Measurements from ENCODE around the gene MSH6. TPM values are rescaled to one million over a fixed set of nuclear protein-coding genes. Genes with fewer than 3 reads are reported as not detected.

The MSH6 gene
- total and polyA plus RNA-seq, 2 experiments from 2014 or later, result 109 to 311 TPM

- no peaks in the 10 kb centered on the region for H3F3A ChIP-seq (replicated peaks; ENCODE audit: low read depth)
- H3K27me3 ChIP-seq (ENCODE audit: insufficient read depth), result no peaks in the 10 kb centered on the region
- Mint-ChIP-seq H3K27me3 (ENCODE audit: insufficient read depth, low read depth, poor library complexity) (peaks cover 5% of the 10 kb centered on the region), H3K27ac (no peak overlapping the region), H3K9me3 (peaks cover 6% of the 10 kb centered on the region; the same call in 1 of the 3 replicates), H3K36me3 (ENCODE audit: low read depth) (peaks cover 4% of the 10 kb centered on the region; the same call in 1 of the 3 replicates), H3K4me3 (no peak overlapping the region), H3K4me1 (peaks cover 12% of the 10 kb centered on the region)
- no peaks in the 10 kb centered on the region for H3K9me2 ChIP-seq (ENCODE audit: insufficient read depth)
- H3K36me3 ChIP-seq (ENCODE audit: insufficient read depth), result no peaks in the 10 kb centered on the region
- no peak overlapping the region for H3K27ac ChIP-seq (ENCODE audit: low read depth)
- no peaks in the 10 kb centered on the region for H4K20me1 ChIP-seq (replicated peaks; ENCODE audit: insufficient read depth)
- ATAC-seq (no peak), DNase-seq (ENCODE audit: low spot score) (no peak)
- H3K79me2 ChIP-seq (replicated peaks; ENCODE audit: insufficient read depth), result no peaks in the 10 kb centered on the region
- H3K4me1 ChIP-seq (ENCODE audit: insufficient read depth), result peaks cover 5% of the 10 kb centered on the region; the same call in 1 of the 2 replicates
- H2AFZ ChIP-seq, result no peak overlapping the region
- H3K4me2 ChIP-seq, result no peak overlapping the region
- no peak for TF ChIP-seq NANOG (IDR thresholded peaks at IDR 0.05; ENCODE audit: borderline replicate concordance)
- no peak for TF ChIP-seq ZNF114 (CRISPR knock-in tag; IDR thresholded peaks at IDR 0.05)
- TF ChIP-seq EZH2phosphoT487 (IDR thresholded peaks at IDR 0.05; ENCODE audit: unreplicated experiment), result no peak
- TF ChIP-seq STAT1 (IDR thresholded peaks at IDR 0.05; ENCODE audit: unreplicated experiment), result no peak
- no peak for TF ChIP-seq REST (IDR thresholded peaks at IDR 0.05; ENCODE audit: unreplicated experiment)
- TF ChIP-seq POLR2AphosphoS5 (IDR thresholded peaks at IDR 0.05; ENCODE audit: low read depth), result no peak
- TF ChIP-seq EZH2 (IDR thresholded peaks at IDR 0.05; ENCODE audit: low read depth, unreplicated experiment), result no peak
- no peak for TF ChIP-seq JUNB (IDR thresholded peaks at IDR 0.05; ENCODE audit: unreplicated experiment)
- TF ChIP-seq, protein P1, sequence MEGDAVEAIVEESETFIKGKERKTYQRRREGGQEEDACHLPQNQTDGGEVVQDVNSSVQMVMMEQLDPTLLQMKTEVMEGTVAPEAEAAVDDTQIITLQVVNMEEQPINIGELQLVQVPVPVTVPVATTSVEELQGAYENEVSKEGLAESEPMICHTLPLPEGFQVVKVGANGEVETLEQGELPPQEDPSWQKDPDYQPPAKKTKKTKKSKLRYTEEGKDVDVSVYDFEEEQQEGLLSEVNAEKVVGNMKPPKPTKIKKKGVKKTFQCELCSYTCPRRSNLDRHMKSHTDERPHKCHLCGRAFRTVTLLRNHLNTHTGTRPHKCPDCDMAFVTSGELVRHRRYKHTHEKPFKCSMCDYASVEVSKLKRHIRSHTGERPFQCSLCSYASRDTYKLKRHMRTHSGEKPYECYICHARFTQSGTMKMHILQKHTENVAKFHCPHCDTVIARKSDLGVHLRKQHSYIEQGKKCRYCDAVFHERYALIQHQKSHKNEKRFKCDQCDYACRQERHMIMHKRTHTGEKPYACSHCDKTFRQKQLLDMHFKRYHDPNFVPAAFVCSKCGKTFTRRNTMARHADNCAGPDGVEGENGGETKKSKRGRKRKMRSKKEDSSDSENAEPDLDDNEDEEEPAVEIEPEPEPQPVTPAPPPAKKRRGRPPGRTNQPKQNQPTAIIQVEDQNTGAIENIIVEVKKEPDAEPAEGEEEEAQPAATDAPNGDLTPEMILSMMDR (conservative IDR thresholded peaks at IDR 0.05; ENCODE audit: low read depth in 2 of 2), result no peak
- no peak overlapping the region for H3K4me3 ChIP-seq
Observed at GRCh38 chr2:47771211-47771610, 11.7 kb upstream of the MSH6 start.

DNA sequence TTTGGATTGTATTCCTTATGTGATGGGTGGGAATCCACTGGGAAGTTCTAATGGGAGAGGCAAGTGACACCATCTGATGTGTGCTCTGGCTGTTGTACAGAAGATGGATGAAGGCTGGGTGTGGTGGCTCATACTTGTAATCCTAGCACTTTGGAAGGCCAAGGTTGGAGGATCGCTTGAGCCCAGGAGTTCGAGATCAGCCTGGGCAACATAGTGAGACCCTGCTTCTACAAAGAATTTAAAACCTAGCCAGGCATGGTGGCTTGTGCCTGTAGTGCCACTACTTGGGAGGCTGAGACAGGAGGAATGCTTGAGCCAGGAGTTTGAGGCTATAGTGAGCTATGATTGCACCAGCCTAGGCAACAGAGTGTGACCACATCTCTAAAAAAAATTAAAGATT, 10.6 kb upstream of the MSH6 start:
- no peak for ATAC-seq
- Mint-ChIP-seq H3K4me1 (peaks cover 14% of the 10 kb centered on the region), H3K36me3 (ENCODE audit: low read depth) (peaks cover 4% of the 10 kb centered on the region; the same call in 1 of the 3 replicates), H3K27me3 (ENCODE audit: insufficient read depth, low read depth, poor library complexity) (peaks cover 5% of the 10 kb centered on the region), H3K9me3 (peaks cover 6% of the 10 kb centered on the region; the same call in 1 of the 3 replicates), H3K4me3 (no peak overlapping the region), H3K27ac (no peak overlapping the region)
- peaks cover 5% of the 10 kb centered on the region; the same call in 1 of the 2 replicates for H3K4me1 ChIP-seq (ENCODE audit: insufficient read depth)
- no peak overlapping the region for H2AFZ ChIP-seq
- no peaks in the 10 kb centered on the region for H3K9me2 ChIP-seq (ENCODE audit: insufficient read depth)
- no peak overlapping the region for H3K4me3 ChIP-seq
- H3F3A ChIP-seq (replicated peaks; ENCODE audit: low read depth), result no peaks in the 10 kb centered on the region
- TF ChIP-seq ETS1 (IDR thresholded peaks at IDR 0.05) (no peak), CREB1 (CRISPR knock-in tag; IDR thresholded peaks at IDR 0.05; ENCODE audit: low read depth) (no peak), EZH2 (IDR thresholded peaks at IDR 0.05; ENCODE audit: low read depth, unreplicated experiment) (no peak), REST (IDR thresholded peaks at IDR 0.05; ENCODE audit: unreplicated experiment) (no peak)
- TF ChIP-seq, protein P1 (conservative IDR thresholded peaks at IDR 0.05; ENCODE audit: low read depth in 2 of 2), result no peak
- no peak for DNase-seq (ENCODE audit: low spot score)
- no peak overlapping the region for H3K4me2 ChIP-seq
- no peaks in the 10 kb centered on the region for H3K36me3 ChIP-seq (ENCODE audit: insufficient read depth)
- no peaks in the 10 kb centered on the region for H4K20me1 ChIP-seq (replicated peaks; ENCODE audit: insufficient read depth)
- no peaks in the 10 kb centered on the region for H3K79me2 ChIP-seq (replicated peaks; ENCODE audit: insufficient read depth)
- H3K27ac ChIP-seq (ENCODE audit: low read depth), result no peak overlapping the region
- no peaks in the 10 kb centered on the region for H3K27me3 ChIP-seq (ENCODE audit: insufficient read depth)

All from GM23338 (cell line).